H1 (cell line): ENCODE results near the gene ADH1A.

Source experiments
- CHD2 ChIP-seq: IDR thresholded peaks from 2 replicates; pipeline ENCODE4 v1.6.1; 2012; ENCODE audit warnings: low read length, improper control_type of control experiment
- EGR1 ChIP-seq: IDR thresholded peaks from 2 replicates; pipeline ENCODE4 v1.6.1; 2011; ENCODE audit warnings: low read depth, low read length, borderline replicate concordance
- KDM1A ChIP-seq: fragments of 200-600, 300-600 bp; sonication (generic); IDR thresholded peaks from 2 replicates; pipeline ENCODE4 v1.7.1; 2016; ENCODE audit warnings: mild to moderate bottlenecking, low read length, borderline replicate concordance
- KDM5A ChIP-seq: fragments of 200-600 bp; IDR thresholded peaks from 2 replicates; pipeline ENCODE4 v1.7.1; 2012; ENCODE audit warnings: mild to moderate bottlenecking, low read length, inconsistent platforms, mixed read lengths
- POLR2A ChIP-seq, 2 experiments: IDR thresholded peaks; 1 replicate in 1 of 2; 2 replicates in 1 of 2; pipeline ENCODE4 v1.6.1; 2011; ENCODE audit warnings: low read depth in 2 of 2, low read length in 2 of 2, mild to moderate bottlenecking in 2 of 2; ENCODE audit errors: control extremely low read depth in 1 of 2
- RAD21 ChIP-seq, 2 experiments: IDR thresholded peaks in 1 of 2; conservative IDR thresholded peaks in 1 of 2; 2 replicates each; pipeline ENCODE4 v1.6.1; 2011; ENCODE audit warnings: low read depth in 2 of 2, low read length in 2 of 2, improper control_type of control experiment in 1 of 2, inconsistent platforms in 1 of 2, mild to moderate bottlenecking in 1 of 2, moderate library complexity in 1 of 2
- RFX5 ChIP-seq: IDR thresholded peaks from 2 replicates; pipeline ENCODE4 v1.6.1; 2011; ENCODE audit warnings: low read depth, low read length, improper control_type of control experiment, borderline replicate concordance
- YY1 ChIP-seq: IDR thresholded peaks from 2 replicates; pipeline ENCODE4 v1.6.1; 2011; ENCODE audit warnings: low read depth, mild to moderate bottlenecking, low read length
- TF ChIP-seq, protein P1 (sequence below): IDR thresholded peaks from 2 replicates; pipeline ENCODE4 v1.6.1; 2012; ENCODE audit warnings: inconsistent platforms
- TF ChIP-seq, protein P2 (sequence below), 3 experiments: IDR thresholded peaks; 1 replicate in 2 of 3; 2 replicates in 1 of 3; pipeline versions ENCODE4 v1.5.1 to v1.6.1; 2011; ENCODE audit warnings: low read length in 3 of 3, mild to moderate bottlenecking in 3 of 3, inconsistent platforms in 2 of 3, low read depth in 1 of 3, moderate library complexity in 1 of 3; ENCODE audit not compliant: insufficient read depth in 1 of 3; ENCODE audit errors: control extremely low read depth in 1 of 3
- TF ChIP-seq, protein P3 (sequence below): IDR thresholded peaks from 2 replicates; pipeline ENCODE4 v1.6.1; 2011; ENCODE audit warnings: low read depth, mild to moderate bottlenecking, low read length; ENCODE audit not compliant: insufficient read depth
- TF ChIP-seq, protein P4 (sequence below): IDR thresholded peaks from 2 replicates; pipeline ENCODE4 v1.6.1; 2012; ENCODE audit warnings: inconsistent platforms

DNA sequence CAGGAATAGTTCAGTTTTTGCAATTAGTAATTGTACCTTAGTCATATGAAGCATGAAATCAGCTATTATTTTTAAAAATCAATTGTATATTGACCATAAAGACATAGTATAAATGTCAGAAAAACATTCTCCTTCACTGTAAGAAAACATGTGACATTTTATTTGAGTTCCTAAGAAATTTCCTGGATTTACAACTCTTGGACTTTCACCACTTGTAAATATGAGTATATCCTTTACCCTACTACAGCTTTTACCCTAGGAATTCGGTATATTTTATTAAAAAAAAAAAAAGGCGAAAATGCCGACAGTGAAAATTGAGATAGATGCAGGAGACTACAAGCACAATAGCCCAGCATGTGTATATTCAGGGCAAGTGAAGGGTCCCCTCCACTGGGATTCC is 14.9 kb downstream of the ADH1A start:
- TF ChIP-seq EGR1 (no peak), POLR2A (IDR thresholded peaks at IDR 0.05; ENCODE audit: control extremely low read depth in 1 of 2, low read depth in 2 of 2, low read length in 2 of 2) (no peak), RFX5 (no peak), CHD2 (no peak), YY1 (no peak), KDM5A (no peak), KDM1A (no peak), RAD21 (IDR thresholded peaks at IDR 0.05 in 1 of 2, conservative IDR thresholded peaks at IDR 0.05 in 1 of 2; ENCODE audit: low read depth in 2 of 2, low read length in 2 of 2) (no peak)
- TF ChIP-seq, protein P1, sequence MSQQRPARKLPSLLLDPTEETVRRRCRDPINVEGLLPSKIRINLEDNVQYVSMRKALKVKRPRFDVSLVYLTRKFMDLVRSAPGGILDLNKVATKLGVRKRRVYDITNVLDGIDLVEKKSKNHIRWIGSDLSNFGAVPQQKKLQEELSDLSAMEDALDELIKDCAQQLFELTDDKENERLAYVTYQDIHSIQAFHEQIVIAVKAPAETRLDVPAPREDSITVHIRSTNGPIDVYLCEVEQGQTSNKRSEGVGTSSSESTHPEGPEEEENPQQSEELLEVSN, result no peak
- TF ChIP-seq, protein P2, sequence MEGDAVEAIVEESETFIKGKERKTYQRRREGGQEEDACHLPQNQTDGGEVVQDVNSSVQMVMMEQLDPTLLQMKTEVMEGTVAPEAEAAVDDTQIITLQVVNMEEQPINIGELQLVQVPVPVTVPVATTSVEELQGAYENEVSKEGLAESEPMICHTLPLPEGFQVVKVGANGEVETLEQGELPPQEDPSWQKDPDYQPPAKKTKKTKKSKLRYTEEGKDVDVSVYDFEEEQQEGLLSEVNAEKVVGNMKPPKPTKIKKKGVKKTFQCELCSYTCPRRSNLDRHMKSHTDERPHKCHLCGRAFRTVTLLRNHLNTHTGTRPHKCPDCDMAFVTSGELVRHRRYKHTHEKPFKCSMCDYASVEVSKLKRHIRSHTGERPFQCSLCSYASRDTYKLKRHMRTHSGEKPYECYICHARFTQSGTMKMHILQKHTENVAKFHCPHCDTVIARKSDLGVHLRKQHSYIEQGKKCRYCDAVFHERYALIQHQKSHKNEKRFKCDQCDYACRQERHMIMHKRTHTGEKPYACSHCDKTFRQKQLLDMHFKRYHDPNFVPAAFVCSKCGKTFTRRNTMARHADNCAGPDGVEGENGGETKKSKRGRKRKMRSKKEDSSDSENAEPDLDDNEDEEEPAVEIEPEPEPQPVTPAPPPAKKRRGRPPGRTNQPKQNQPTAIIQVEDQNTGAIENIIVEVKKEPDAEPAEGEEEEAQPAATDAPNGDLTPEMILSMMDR (IDR thresholded peaks at IDR 0.05; ENCODE audit: control extremely low read depth in 1 of 3, insufficient read depth in 1 of 3, low read depth in 1 of 3, low read length in 3 of 3), result no peak
- TF ChIP-seq, protein P3, sequence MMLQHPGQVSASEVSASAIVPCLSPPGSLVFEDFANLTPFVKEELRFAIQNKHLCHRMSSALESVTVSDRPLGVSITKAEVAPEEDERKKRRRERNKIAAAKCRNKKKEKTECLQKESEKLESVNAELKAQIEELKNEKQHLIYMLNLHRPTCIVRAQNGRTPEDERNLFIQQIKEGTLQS, result no peak
- TF ChIP-seq, protein P4, sequence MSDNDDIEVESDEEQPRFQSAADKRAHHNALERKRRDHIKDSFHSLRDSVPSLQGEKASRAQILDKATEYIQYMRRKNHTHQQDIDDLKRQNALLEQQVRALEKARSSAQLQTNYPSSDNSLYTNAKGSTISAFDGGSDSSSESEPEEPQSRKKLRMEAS, result no peak
